ENCODE results near the gene DIPK1A. TPM values are rescaled to one million over a fixed set of nuclear protein-coding genes. Genes with fewer than 3 reads are reported as not detected.

Gene DIPK1A
- total RNA-seq, 2 donors from 2014 or later = 10.8 to 18.3 TPM

DNA sequence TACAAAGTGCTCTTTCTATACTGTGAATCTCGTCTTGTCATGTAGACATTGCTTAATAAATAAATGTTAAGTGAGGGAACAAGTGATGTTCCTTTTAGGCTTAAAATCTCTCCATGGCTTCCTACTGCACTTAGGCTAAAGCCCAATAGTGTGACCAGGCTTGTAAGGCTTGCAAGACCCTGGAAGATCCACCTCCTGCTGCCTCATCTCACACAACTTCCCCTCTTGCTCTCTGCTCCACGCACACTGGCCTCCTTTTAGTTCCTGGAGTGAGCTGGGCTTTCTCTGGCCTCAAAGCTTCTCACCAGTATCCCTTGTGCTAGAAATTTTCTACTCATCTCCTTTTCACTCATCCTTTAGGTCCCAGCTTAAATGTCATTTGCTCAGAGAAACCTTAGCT is 41.5 kb upstream of the DIPK1A start:
- Histone ChIP-seq H3K27me3 (replicated peaks; ENCODE audit: insufficient read depth) (no peaks in the 10 kb centered on the region), H3K4me1 (ENCODE audit: control insufficient read depth in 1 of 2, low read depth in 2 of 2) (peaks cover 6% of the 10 kb centered on the region in 2 donors), H3K36me3 (no peaks in the 10 kb centered on the region), H3K4me3 (no peak overlapping the region), H3K9me3 (no peaks in the 10 kb centered on the region), H3K27ac (no peak overlapping the region)
- no peak for ATAC-seq (ENCODE audit: insufficient number of reproducible peaks, low FRiP score, low read depth)
- DNase-seq (ENCODE audit: low spot score) = no peak
- TF ChIP-seq, protein P1, sequence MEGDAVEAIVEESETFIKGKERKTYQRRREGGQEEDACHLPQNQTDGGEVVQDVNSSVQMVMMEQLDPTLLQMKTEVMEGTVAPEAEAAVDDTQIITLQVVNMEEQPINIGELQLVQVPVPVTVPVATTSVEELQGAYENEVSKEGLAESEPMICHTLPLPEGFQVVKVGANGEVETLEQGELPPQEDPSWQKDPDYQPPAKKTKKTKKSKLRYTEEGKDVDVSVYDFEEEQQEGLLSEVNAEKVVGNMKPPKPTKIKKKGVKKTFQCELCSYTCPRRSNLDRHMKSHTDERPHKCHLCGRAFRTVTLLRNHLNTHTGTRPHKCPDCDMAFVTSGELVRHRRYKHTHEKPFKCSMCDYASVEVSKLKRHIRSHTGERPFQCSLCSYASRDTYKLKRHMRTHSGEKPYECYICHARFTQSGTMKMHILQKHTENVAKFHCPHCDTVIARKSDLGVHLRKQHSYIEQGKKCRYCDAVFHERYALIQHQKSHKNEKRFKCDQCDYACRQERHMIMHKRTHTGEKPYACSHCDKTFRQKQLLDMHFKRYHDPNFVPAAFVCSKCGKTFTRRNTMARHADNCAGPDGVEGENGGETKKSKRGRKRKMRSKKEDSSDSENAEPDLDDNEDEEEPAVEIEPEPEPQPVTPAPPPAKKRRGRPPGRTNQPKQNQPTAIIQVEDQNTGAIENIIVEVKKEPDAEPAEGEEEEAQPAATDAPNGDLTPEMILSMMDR (IDR thresholded peaks at IDR 0.05) = no peak

DNA sequence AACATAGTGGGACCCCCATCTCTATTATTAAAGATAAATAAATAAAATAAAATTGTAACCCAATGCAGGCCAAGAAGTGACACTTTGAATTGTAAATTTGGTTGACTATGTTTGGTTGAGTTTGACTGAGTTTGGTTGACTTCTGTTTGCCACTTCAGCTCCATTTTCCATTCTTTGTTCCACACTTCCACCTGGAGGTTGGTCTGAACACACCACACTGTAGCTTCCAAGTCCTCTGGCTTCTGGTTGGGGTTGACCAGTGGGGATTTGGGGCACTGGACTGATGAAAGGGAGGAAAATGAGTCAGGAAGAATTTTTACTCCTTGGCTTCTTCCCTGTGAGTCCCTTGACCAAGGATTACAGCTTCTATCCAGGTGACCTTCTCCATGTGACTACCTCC is 40.6 kb upstream of the DIPK1A start:
- no peaks in the 10 kb centered on the region for H3K9me3 ChIP-seq

DNA sequence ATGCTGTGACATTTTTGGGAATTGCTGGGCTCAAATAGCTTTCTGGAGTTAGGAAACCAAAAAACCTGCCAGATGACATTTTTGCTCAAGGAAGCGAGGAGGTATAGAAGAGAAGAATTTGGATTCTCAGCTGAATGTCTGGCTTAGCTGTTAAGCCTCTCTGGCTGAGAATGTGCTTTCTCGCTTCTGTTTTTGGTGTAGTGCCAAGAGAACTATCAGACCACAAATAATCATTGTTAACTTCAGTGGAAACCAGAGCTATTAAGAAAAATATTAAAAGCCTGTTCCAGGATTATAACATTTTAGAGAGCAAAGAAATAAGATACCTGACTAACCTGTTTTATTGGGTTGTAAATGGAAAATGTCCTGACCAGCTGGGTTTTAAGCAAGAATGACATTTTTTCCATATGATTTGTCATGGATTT is 39.5 kb upstream of the DIPK1A start:
- Histone ChIP-seq H3K27ac (no peak overlapping the region), H3K4me3 (no peak overlapping the region), H3K36me3 (no peaks in the 10 kb centered on the region), H3K9me3 (no peaks in the 10 kb centered on the region), H3K4me1 (ENCODE audit: control insufficient read depth in 1 of 2, low read depth in 2 of 2) (peaks cover 6% of the 10 kb centered on the region in 2 donors), H3K27me3 (replicated peaks; ENCODE audit: insufficient read depth) (no peaks in the 10 kb centered on the region)
- TF ChIP-seq, protein P1 (IDR thresholded peaks at IDR 0.05) = no peak
- ATAC-seq (ENCODE audit: insufficient number of reproducible peaks, low FRiP score, low read depth) (no peak), DNase-seq (ENCODE audit: low spot score) (no peak)

More for the DNA sequence above, 40.6 kb upstream of the DIPK1A start:
- Histone ChIP-seq H3K4me3 (no peak overlapping the region), H3K27me3 (replicated peaks; ENCODE audit: insufficient read depth) (no peaks in the 10 kb centered on the region), H3K4me1 (ENCODE audit: control insufficient read depth in 1 of 2, low read depth in 2 of 2) (peaks cover 6% of the 10 kb centered on the region in 2 donors), H3K27ac (no peak overlapping the region), H3K36me3 (no peaks in the 10 kb centered on the region)
- ATAC-seq (ENCODE audit: insufficient number of reproducible peaks, low FRiP score, low read depth) = no peak
- TF ChIP-seq, protein P1 (IDR thresholded peaks at IDR 0.05) = no peak
- no peak for DNase-seq (ENCODE audit: low spot score)

DNA sequence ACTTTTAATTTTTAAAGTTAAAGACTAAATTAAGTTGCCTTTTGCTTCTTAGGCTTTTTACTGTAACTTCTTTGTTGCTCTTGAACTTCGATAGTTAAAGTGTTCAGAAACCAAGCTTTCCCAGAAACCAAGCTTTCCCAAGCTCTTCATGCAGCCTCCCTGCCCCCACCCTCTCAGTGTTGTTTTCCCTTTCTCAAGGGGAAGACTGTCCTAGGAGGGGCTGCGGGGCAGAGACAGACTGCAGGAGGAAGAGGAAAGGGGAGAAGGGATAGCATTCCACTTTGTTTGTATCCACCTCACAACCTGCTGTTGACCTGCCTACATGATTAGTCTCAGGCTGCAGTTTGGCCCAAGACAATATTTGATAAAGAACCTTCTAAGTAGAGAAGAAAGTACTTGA is 39.0 kb upstream of the DIPK1A start:
- Histone ChIP-seq H3K9me3 (no peaks in the 10 kb centered on the region), H3K4me3 (no peak overlapping the region), H3K4me1 (ENCODE audit: control insufficient read depth in 1 of 2, low read depth in 2 of 2) (peaks cover 6% of the 10 kb centered on the region in 2 donors), H3K27ac (no peak overlapping the region), H3K36me3 (no peaks in the 10 kb centered on the region), H3K27me3 (replicated peaks; ENCODE audit: insufficient read depth) (no peaks in the 10 kb centered on the region)
- TF ChIP-seq, protein P1 (IDR thresholded peaks at IDR 0.05) = no peak
- ATAC-seq (ENCODE audit: insufficient number of reproducible peaks, low FRiP score, low read depth) (no peak), DNase-seq (ENCODE audit: low spot score) (no peak)

DNA sequence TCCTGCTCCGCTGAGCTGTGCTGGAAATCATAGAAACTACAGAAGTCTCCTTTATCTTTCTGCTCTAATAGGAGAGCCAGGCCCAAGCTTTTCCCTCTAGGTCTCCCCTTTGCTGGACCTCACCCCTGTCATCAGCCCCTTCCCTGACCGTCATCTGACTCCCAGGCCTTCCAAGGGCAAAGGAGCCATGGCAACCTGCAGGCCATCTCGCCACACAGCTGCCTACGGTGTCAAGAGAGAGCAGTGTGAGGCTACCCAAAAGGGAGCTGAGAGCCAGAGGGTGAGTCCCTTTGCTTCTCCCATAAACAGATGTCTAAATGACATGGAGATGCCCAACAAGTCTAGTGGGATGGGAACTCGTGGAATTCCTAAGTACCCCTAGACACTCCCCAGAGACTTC is 37.6 kb upstream of the DIPK1A start:
- Histone ChIP-seq H3K9me3 (no peaks in the 10 kb centered on the region), H3K36me3 (no peaks in the 10 kb centered on the region), H3K4me1 (ENCODE audit: control insufficient read depth in 1 of 2, low read depth in 2 of 2) (peaks cover 6% of the 10 kb centered on the region in 2 donors), H3K4me3 (no peak overlapping the region), H3K27me3 (replicated peaks; ENCODE audit: insufficient read depth) (no peaks in the 10 kb centered on the region), H3K27ac (no peak overlapping the region)
- TF ChIP-seq, protein P1 (IDR thresholded peaks at IDR 0.05) = no peak
- DNase-seq (ENCODE audit: low spot score) = no peak
- no peak for ATAC-seq (ENCODE audit: insufficient number of reproducible peaks, low FRiP score, low read depth)

Data from thoracic aorta (tissue), 2 donors.